Measurements from ENCODE around the gene SCAMP4.

The SCAMP4 gene, protein sequence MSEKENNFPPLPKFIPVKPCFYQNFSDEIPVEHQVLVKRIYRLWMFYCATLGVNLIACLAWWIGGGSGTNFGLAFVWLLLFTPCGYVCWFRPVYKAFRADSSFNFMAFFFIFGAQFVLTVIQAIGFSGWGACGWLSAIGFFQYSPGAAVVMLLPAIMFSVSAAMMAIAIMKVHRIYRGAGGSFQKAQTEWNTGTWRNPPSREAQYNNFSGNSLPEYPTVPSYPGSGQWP

GRCh38 chr19:1905110-1905862 lies at the start of gene SCAMP4, which contains the start of gene ADAT3:
Gene SCAMP4 (plus strand): TSS chr19:1905399. CDS start chr19:1915020, 9,621 bp downstream.
Gene ADAT3 (plus strand): TSS chr19:1905399. CDS start chr19:1912048, 6,649 bp downstream.
- DNase-seq (ENCODE audit: low read depth in 1 of 2, low spot score in 1 of 2), result peak; percentile 96 to 97

GRCh38 chr19:1855828-1856255 lies 49.4 kb upstream of the SCAMP4 start:
- no peak for DNase-seq (ENCODE audit: low read depth in 1 of 2, low spot score in 1 of 2)

GRCh38 chr19:1856345-1856697 lies 48.9 kb upstream of the SCAMP4 start:
- no peak for DNase-seq (ENCODE audit: low read depth in 1 of 2, low spot score in 1 of 2)

DNA sequence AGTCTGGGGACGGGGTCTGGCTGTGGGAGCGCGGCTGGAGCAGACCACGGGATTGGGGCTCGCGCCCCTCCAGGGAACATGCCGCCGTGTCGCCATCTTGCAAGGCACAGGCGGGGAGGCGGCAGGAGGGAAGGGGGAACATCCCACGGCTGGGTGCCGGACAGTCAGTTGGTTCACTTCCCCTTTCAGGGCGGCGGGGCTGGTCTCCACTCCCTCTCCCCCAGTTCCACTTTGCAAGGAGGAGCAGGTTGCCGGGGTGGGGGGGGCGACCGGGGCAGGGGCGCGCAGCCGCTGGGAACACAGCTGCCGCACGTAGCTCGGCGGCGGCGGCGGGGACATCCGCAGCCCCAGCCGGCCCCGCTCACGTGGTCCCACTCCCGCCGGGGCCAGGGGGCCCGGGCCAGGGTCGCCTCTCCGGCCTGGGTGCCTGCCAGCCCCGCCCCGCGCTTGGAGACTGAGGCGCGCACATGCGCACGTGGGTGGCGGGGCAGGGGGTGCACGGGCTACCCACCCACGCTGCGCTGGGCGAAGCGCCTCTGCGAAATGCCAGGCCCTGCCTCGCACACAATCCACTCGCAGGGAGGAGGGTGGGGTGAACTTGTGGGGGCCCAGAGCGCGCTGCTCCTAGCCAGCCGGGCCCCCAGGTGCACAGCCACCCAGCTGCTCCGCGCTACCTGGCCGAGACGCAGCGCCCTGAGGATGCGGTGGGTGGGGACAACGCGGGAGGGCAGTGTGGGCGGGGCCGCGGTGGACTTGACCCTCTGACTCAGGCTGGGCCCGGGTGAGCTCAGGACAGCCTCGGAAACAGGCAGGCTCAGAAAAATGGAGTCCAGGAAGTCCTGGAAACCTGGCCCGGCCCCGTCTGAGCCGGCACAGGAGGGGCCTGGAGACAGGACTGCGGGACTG lies 48.2 kb upstream of the SCAMP4 start:
- DNase-seq (ENCODE audit: low read depth in 1 of 2, low spot score in 1 of 2), result no peak

GRCh38 chr19:1857648-1858326 lies 47.4 kb upstream of the SCAMP4 start:
- no peak for DNase-seq (ENCODE audit: low read depth in 1 of 2, low spot score in 1 of 2)

DNA sequence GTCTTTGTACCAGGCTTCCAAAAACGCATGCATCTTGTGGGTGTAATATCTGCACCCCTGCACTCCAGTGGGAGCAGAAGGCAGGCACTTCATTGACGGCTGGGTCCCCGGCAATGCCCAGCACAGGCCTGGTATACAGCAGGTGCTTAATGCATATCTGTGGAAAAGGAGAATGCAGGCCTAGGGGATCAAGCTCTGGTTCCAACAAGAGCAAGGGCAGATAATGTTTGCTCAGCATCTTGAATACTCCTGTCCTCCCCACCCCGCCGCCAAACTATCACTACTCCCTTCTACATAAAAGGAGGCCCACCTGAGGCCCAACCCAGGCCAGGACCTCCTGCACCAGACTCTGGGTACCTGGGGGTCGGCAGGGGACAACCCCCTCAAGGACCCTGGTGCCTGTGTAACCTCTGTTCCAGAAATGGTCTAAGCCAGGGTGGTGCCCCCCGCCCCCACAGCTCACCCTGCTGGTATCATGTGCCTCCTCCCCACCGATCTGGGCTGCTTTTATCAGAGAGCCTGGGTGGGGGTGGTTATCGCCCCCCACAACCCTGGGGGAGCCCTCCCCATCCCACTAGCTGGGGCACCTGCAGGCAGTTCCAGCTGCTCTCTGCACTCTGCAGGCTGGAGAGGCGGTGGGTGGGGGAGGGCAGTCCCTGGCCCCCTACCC lies 46.7 kb upstream of the SCAMP4 start:
- DNase-seq (ENCODE audit: low read depth in 1 of 2, low spot score in 1 of 2), result no peak

DNA sequence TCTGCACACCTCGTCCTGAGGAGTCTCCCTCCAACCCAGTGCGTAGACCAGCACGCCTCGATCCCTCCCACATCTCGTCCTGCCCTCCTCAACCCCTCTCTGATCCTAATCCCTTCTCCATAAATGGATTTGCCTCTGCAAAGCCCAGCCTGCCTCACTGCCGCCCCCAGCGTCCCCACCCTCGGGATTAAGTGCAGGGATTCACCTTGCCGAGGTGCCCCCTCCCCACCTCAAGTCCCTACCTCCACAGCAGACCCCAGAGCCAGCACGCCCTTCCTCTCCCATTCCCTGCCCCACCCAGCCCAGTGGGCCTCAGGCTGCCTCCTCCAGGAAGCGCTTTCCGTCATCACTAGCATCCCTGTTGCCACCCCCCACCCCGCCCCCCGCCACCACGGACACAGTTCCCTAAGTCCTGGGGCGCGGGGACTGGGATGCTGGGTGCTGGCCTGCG lies 45.8 kb upstream of the SCAMP4 start:
- DNase-seq (ENCODE audit: low read depth in 1 of 2, low spot score in 1 of 2), result no peak

DNA sequence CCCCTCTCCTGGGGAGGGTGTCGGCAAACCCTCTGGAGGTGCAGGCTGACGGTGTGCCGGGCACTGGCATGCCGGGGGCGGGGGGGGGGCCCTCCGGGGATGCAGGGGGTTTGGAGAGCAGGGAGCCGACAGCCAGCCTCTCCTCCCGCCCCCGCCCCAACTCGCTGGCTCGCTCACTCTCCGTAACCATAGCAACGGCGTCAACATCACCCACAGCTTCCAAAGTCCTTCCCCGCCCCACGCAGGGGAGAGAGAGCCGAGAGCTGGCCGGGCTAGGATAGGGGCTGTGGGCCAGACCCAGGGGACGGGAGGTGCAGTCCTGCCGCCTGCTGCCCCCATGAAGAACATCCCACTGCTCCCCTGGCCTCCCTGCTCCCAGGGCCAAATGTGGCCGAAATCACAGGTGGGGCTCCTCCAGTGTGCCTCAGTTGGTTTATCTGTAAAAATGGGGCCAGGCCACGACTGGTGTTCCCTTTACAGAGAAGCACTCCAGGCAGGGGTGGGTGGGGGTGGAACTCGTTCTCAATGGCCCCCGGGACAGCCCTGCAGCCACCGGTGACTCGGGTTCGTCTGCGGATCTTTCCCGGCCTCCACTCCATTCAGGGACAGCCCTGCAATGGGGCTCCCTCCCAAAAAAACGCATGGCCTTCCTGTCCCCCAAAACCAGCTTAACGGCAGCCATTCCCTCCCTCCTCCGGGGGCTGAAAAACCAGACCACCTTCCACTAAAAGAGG lies 45.0 kb upstream of the SCAMP4 start:
- DNase-seq (ENCODE audit: low read depth in 1 of 2, low spot score in 1 of 2), result no peak

- no peak for DNase-seq (ENCODE audit: low read depth in 1 of 2, low spot score in 1 of 2)
Measured at GRCh38 chr19:1860821-1861598, 44.2 kb upstream of the SCAMP4 start.

DNA sequence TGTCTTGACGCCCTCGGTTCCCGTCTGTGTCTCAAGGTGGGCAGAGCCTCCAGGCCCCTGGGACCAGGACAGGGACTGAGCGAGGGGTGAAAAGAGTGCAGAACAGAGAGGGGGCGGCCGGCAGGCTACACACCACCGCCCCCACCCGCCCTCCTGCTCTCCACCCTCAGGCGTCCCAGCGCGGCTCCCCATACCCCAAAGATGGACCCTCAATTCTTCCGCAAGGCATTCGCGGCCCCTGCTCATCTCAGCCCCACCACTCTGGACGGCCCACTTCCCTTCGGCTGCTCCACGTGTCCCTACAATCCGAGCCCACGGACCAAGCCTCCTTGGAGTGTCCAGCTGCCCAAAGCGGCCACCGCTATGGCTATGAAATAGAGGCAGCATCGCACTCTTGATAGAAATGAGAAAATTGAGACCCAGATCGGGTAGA lies 43.6 kb upstream of the SCAMP4 start:
- no peak for DNase-seq (ENCODE audit: low read depth in 1 of 2, low spot score in 1 of 2)

DNA sequence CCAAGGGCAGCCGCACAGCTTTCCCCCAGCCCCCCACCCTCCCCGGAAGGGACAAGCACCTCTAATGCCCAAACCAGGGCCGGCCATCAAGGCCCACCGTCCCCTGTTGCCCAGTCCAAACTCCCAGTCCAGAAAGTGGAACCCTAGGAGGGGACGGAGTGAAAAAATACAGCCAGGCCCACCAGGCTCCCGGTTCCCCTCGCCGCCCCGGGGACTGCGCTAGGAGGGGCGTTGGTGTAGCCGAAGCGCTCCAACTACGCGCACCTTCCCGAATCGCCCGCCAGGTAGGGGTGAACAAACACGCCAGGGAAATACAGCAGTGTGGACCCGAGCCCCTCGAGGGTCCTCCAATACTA lies 43.2 kb upstream of the SCAMP4 start:
- DNase-seq (ENCODE audit: low read depth in 1 of 2, low spot score in 1 of 2), result no peak

- DNase-seq (ENCODE audit: low read depth in 1 of 2, low spot score in 1 of 2), result peak in 1 of 2 donors; percentile 63
Measured at GRCh38 chr19:1862424-1863327, 42.5 kb upstream of the SCAMP4 start.

- DNase-seq (ENCODE audit: low read depth in 1 of 2, low spot score in 1 of 2), result no peak
Measured at GRCh38 chr19:1863328-1863637, 41.9 kb upstream of the SCAMP4 start, which contains the start of gene KLF16. Gene KLF16 (minus strand): TSS chr19:1863579. CDS start chr19:1863497, 82 bp downstream.

DNA sequence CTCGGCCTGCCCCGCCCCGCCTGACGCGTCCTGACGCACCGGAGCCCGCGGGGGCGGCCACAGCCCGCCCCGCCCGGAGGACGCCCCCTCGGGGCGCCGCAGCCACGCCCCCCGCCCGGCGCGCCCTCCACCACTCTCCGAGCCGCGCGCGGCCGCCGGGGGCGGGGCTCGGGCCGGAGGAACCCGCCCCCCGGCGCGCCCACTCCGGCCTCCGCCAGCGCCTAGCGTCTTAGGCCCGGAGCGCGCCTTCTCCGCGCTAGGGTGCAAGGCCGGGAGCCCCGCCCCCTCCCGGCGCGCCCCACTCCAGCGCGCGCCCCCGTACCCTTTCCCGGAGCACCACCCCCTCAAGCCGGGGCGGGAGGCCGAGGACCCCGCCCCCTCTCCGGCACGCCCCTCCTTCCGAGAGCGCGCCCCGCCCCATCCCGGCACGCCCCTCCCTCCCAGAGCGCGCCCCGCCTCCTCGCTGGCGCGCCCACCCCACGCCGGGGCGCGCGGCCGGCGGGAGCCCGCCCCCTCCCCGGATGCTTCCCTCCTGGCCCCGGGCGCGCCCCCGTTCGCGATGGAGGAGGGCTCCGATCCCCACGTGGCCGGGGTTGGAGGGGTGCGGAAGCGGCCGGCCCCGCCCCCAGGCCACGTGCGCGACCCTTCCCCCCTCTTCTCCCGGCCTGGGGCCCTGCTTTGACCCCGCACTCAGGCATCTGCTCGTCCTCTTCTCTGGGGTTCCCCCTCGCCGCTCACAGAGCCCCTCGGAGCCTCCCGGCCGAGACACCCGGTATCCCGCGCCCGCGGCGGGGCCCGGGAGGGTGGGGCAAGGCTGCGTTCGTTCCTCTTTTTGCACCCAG lies 41.3 kb upstream of the SCAMP4 start:
- DNase-seq (ENCODE audit: low read depth in 1 of 2, low spot score in 1 of 2), result peak; percentile 91 to 92

DNA sequence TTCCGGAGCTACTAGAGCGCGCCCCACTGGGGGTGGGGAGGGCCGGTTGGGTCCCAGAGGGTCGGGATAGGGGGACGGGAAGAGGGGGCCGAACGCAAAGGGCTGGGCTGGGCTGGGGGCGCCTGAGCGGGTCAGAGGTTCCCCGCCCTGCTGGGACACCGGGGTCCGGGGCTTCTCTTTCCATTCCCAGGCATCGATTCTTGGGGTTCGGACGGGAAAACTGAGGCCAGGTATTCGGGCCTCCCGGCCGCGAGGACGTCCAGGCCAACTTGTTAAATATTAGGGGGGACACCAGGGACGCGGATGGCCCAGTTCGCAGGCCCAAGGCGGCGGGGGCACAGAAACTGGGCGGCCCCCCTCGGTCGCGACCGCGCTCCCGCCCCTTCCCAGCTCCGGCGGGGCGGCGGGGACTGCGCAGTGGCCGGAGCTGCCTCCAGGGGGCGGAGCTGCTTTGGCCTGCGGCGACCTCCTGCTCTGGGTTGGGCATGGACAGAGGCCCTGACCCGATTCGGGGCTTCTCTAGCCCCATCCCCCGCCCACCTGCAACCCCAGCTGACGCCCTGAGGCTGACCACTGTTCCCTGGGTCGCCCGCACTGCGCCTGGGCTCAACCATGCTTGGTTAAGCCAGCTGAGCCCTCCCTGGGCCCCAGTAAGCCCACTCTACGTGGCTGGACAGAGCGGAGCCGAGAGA lies 40.6 kb upstream of the SCAMP4 start:
- DNase-seq (ENCODE audit: low read depth in 1 of 2, low spot score in 1 of 2), result peak in 1 of 2 donors; percentile 56

DNA sequence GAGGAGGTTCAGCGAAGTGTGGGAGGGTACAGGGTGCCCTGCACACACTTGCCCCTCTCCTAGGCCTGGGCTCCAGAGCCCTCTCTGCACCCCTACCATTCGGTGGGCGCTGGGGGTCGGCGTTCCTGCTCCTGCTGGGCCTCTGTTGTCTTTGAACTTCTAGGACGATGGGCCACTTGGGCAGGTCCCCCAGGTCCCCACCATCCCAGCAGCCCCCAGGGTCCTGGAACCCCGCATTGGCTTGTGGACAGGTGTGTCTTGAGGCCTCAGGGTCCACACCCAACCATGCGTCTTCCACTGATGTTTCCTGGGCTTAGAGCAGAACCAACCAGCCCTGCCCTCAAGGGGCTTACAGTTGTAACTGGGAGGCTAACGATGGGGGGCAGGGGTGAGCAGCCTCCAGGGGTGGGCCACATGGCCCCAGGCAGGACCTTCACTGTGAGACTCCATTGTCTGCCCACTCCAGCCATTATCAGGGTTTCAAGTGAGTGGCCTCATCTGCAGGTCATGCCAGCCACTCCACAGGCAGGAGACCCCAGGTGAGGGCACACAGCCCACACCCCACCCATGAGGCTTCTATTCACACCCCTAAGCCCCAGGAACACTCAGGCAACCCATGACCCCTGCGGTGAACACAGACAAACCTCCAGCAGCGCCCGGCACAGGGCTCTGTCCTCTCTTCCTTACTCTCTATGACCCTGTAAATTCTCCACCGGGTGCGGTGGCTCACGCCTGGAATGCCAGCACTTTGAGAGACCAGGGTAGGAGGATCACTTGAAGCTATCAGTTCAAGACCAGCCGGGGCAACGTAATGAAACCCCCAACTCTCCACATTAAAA lies 39.8 kb upstream of the SCAMP4 start:
- DNase-seq (ENCODE audit: low read depth in 1 of 2, low spot score in 1 of 2), result no peak

All from stimulated activated CD4-positive, alpha-beta T cell treated with anti-CD3 and anti-CD28 coated beads, Interleukin-15, amount 100 ng/mL, for 1 hour (primary cell).